Activated naive CD8-positive, alpha-beta T cell treated with anti-CD3 and anti-CD28 coated beads, Interleukin-2, amount 50 U/mL, for 24 hours (primary cell): Measurements from ENCODE around the gene DSPP.
"Not testable (repeated sequence)": the region's sequence is repeated elsewhere in the genome, so short reads cannot be mapped to it uniquely, and the experiment has no call there.

ENCODE experiments used
- ATAC-seq: fragments of 150-1000 bp; cut with Tn5 transposase; one replicate; pipeline ENCODE4 v1.10.0; 2021
- DNase-seq: peaks from one replicate; pipeline ENCODE4 v3.0.0; 2021
- H3K27ac Mint-ChIP-seq: one replicate; pipeline ENCODE4 v1.8.0; 2021; ENCODE audit warnings: mild to moderate bottlenecking, mixed read lengths
- H3K27me3 Mint-ChIP-seq: one replicate; pipeline ENCODE4 v1.8.0; 2021; ENCODE audit warnings: mixed read lengths
- H3K36me3 Mint-ChIP-seq: one replicate; pipeline ENCODE4 v1.8.0; 2021; ENCODE audit warnings: low read depth, mixed read lengths
- H3K4me1 Mint-ChIP-seq: one replicate; pipeline ENCODE4 v1.8.0; 2021; ENCODE audit warnings: mixed read lengths
- H3K4me3 Mint-ChIP-seq: one replicate; pipeline ENCODE4 v1.8.0; 2021; ENCODE audit warnings: mild to moderate bottlenecking, moderate library complexity, mixed read lengths
- H3K9me3 Mint-ChIP-seq: one replicate; pipeline ENCODE4 v1.8.0; 2021; ENCODE audit warnings: mixed read lengths

DSPP gene

DNA sequence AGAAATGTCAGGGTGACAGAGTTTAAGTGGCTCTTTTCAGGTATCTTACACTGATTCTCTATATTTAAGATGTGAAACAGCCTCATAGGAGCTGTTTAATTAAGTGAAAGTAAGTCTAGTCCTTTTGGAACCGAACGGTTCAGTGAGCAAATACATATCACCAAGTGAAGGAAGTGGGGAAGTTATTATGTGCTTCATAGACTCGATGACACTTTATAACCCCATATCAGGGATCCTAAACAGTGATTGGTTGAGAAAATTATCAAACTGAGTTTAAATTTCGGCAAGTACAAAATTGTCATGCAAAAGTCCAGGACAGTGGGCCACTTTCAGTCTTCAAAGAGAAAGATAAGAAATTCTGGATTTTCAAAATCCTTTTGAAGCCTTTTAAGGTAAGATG, at the start of gene DSPP:
Gene DSPP (plus strand): TSS at position 301 of the 400 bp plus-strand sequence. CDS start 2,380 bp downstream, outside the sequence.
- Mint-ChIP-seq H3K9me3 (no peaks in the 10 kb centered on the region), H3K27ac (no peak within 1 kb of the TSS)

DNA sequence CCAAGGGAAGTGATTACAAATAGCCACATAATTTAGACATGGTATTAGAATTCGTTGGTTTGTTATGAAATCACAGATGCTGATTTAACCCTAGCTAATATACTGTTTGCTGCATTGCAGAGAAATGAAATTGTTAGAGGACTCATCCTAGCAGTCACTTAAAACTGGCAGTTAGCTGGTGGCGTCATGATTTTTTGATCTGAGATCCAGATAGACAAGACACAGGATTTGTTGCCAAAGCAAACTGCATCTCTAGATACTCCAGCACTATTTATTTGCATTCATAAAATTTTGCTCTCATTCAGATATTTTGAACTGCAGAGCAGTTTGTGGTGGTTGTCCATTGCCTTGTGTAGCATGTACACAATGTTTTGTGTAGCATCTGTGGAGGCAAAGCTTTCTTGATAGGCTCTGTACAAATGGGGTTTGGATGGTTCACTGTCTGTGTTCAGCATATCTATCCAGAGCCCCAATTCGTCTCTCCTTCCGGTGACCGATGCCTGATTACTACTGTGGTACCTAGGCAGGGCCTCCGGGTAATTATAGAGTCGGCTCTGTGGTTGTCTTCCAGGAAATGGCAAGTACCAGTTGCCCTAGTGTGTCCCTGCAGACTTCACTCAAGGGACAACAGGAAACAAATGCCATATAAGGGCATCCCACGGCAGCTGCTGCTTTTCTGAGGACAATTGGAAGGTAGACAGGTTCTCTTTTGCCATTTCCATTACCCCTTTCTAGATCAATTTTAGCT, 49.1 kb upstream of the DSPP start:
- Mint-ChIP-seq H3K4me3 (peak overlapping the region; percentile 6), H3K27me3 (no peaks in the 10 kb centered on the region), H3K4me1 (peaks cover 16% of the 10 kb centered on the region), H3K27ac (no peak overlapping the region), H3K9me3 (peaks cover 3% of the 10 kb centered on the region), H3K36me3 (no peaks in the 10 kb centered on the region)
- peak; percentile 32 for DNase-seq
- peak; percentile 97 for ATAC-seq

More for the DNA sequence above, at the start of gene DSPP:
- Mint-ChIP-seq H3K27me3 (no peaks in the 10 kb centered on the region), H3K36me3 (no peaks in the 10 kb centered on the region), H3K4me1 (no peaks in the 10 kb centered on the region), H3K4me3 (no peak within 1 kb of the TSS)
- DNase-seq (no peak), ATAC-seq (no peak)

DNA sequence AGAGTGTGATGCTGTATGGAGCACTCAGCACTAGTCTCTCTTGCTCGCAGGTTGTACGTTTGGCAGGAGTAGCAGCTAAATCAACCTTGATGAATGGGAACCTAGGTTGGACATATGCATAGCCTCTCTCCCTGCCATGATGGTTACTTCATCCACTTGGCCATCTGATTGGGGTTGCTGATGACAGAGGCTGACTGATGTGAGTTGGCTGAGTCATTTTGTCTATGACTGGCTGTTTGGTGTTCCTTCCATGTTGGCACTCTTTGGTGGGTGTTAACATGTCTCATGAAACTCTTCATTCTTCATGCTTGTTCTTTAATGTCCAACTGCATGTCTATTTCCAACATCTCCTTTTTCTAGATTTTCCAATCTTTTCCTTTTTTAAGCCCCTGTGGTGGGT, 47.5 kb upstream of the DSPP start:
- Mint-ChIP-seq H3K27ac (no peak overlapping the region), H3K4me3 (no peak overlapping the region)
- ATAC-seq = no peak

DNA sequence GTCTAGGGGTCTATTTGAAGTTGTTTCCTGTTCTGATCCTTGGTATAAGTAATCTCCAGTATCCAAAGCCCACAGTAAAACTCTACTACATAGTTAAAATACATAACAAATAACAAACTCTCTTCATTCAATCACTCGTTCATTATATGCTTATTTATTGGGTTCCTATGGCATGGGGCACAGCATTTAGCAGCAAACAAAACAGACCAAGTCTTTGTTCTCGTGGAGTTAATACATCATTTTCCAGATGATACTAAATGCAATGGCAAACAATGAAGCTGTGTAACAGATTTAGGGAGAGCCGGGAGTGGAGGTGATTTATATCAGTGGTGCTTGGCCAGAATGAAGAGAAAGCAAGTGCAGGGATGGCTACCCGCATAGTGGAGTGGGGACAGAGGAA, 42.6 kb upstream of the DSPP start:
- Mint-ChIP-seq H3K27ac (no peak overlapping the region), H3K36me3 (no peaks in the 10 kb centered on the region), H3K9me3 (no peaks in the 10 kb centered on the region), H3K27me3 (no peaks in the 10 kb centered on the region), H3K4me1 (peaks cover 1% of the 10 kb centered on the region), H3K4me3 (no peak overlapping the region)
- no peak for DNase-seq
- ATAC-seq = no peak

More for the DNA sequence above, 47.5 kb upstream of the DSPP start:
- DNase-seq = no peak
- H3K9me3 Mint-ChIP-seq = no peaks in the 10 kb centered on the region
- H3K27me3 Mint-ChIP-seq = no peaks in the 10 kb centered on the region
- no peaks in the 10 kb centered on the region for H3K36me3 Mint-ChIP-seq
- peaks cover 16% of the 10 kb centered on the region for H3K4me1 Mint-ChIP-seq

DNA sequence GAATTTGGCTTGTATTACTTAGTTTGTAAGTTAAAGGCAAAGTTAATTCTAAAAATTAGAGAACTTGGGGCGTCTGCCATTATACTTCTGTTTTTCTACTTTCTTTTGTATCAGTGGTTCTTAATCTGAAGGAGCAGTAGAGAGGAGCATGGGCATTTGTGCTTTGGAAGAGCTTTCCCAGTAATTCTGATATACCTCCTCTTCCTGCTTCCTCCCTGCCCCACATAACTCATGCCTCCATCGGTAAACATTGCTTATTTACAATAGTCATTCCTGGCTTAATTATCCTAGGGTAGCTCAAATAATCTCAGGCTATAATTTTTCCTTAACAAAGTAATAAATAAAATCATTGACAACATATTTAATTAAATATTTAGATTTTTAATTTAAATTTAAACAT, 42.1 kb upstream of the DSPP start:
- no peaks in the 10 kb centered on the region for H3K9me3 Mint-ChIP-seq
- no peak overlapping the region for H3K4me3 Mint-ChIP-seq
- ATAC-seq (no peak), DNase-seq (no peak)
- H3K4me1 Mint-ChIP-seq = peaks cover 2% of the 10 kb centered on the region
- H3K27me3 Mint-ChIP-seq = no peaks in the 10 kb centered on the region
- H3K36me3 Mint-ChIP-seq = no peaks in the 10 kb centered on the region
- H3K27ac Mint-ChIP-seq = no peak overlapping the region

DNA sequence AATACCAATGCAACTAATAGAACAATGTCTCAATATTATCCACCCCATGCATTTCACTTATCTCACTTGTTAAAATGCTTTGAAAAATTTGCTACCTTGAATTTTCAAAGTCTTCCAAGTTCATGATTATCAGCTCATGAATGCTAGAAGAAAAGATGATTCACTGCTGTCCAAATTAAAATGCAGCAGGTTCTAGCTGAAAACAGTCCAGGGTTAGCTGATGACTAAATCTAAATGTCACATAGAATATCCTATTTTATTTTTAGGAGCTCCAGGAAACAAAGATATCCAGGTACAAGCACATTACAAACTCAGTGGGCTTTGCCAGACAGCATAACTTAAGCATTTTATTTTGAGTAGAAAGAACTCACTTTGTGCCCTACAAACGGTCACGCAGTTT, 41.1 kb upstream of the DSPP start:
- Mint-ChIP-seq H3K27ac (no peak overlapping the region), H3K4me3 (no peak overlapping the region), H3K27me3 (no peaks in the 10 kb centered on the region), H3K36me3 (no peaks in the 10 kb centered on the region), H3K4me1 (peaks cover 2% of the 10 kb centered on the region), H3K9me3 (no peaks in the 10 kb centered on the region)
- DNase-seq (no peak), ATAC-seq (no peak)

DNA sequence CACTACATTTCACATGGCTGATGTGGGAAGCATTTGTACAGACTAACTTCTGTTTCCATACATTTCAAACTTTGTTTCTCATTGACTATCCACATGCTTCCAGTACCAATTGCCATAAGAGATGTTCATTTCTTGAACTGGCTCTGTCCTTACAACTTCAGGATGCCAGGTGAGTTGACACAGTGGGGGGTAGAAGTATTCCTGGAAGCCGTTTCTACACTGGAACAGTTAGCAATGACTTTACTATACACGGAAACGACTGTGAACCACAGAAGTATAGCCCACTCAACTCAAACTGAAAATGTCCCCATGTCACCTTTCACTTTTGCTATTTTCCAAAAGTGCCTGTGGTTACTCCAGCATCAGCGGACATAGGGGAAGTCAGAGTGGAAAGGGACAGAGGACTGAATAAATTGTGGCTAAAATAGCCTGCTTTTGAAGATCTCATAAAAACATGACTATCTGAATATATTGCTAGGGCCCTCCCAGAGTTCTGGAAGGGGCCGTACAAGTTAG, 38.0 kb upstream of the DSPP start:
- Mint-ChIP-seq H3K4me1 (peaks cover 2% of the 10 kb centered on the region), H3K27ac (no peak overlapping the region), H3K9me3 (no peaks in the 10 kb centered on the region), H3K4me3 (no peak overlapping the region), H3K36me3 (no peaks in the 10 kb centered on the region), H3K27me3 (peaks cover 3% of the 10 kb centered on the region)
- no peak for DNase-seq
- no peak for ATAC-seq

DNA sequence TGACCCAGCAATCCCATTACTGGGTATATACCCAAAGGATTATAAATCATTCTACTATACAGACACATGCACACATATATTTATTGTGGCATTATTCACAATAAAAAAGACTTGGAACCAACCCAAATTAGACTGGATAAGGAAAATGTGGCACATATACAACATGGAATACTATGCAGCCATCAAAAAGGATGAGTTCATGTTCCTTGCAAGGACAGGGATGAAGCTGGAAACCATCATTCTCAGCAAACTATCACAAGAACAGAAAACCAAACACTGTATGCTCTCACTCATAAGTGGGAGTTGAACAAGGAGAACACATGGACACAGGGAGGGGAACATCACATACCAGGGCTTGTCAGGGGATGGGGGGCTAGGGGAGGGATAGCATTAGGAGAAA, 34.0 kb upstream of the DSPP start:
- H3K9me3 Mint-ChIP-seq = not testable (repeated sequence)

DNA sequence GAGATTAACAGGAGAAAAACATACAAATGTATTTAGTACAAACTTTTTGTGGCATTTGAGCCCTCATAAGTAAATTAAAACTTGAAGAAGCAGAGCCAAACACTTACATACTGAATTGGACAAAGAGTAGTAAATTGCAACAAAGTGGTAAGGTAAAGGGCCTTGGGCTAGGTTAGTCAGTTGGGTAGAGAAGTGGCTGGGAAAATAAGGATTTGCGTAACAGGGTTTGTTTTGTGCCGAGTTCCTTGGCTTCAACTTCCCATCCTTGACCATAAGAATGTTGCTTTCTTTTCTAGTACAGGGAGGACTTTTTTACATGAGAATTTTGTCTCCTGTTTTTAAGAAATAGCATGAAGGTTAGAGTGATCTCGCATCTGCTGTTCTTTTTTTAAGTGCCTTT, 33.3 kb upstream of the DSPP start:
- H3K27me3 Mint-ChIP-seq = peaks cover 3% of the 10 kb centered on the region
- ATAC-seq (no peak), DNase-seq (no peak)
- H3K9me3 Mint-ChIP-seq = no peaks in the 10 kb centered on the region
- H3K4me3 Mint-ChIP-seq = no peak overlapping the region
- no peaks in the 10 kb centered on the region for H3K36me3 Mint-ChIP-seq
- H3K27ac Mint-ChIP-seq = no peak overlapping the region
- H3K4me1 Mint-ChIP-seq = peaks cover 2% of the 10 kb centered on the region

More for the DNA sequence above, 34.0 kb upstream of the DSPP start:
- H3K36me3 Mint-ChIP-seq, DNase-seq, H3K27me3 Mint-ChIP-seq, ATAC-seq, H3K4me3 Mint-ChIP-seq, H3K27ac Mint-ChIP-seq, H3K4me1 Mint-ChIP-seq: not testable (repeated sequence)

DNA sequence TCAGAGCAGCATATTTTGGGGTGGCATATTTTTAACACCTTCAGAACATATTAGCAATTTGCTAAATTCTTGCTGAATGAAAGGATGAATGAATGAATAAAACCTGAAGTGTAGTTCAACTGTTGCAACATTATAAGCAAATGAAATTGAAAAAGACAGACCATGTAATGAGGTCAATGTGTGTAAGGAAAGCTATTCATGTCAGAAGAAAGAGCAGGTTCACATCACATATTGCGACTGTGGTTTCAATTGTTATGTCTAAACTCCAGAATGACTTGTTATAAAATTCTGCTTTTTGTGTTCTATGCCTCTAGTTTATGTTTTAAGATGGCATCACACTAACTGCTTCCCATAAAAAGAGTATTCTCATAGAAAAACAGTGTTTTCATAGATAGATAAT, 32.9 kb upstream of the DSPP start:
- Mint-ChIP-seq H3K4me1 (peaks cover 2% of the 10 kb centered on the region), H3K36me3 (no peaks in the 10 kb centered on the region), H3K27me3 (peaks cover 3% of the 10 kb centered on the region), H3K4me3 (no peak overlapping the region), H3K27ac (no peak overlapping the region), H3K9me3 (no peaks in the 10 kb centered on the region)
- no peak for DNase-seq
- no peak for ATAC-seq

DNA sequence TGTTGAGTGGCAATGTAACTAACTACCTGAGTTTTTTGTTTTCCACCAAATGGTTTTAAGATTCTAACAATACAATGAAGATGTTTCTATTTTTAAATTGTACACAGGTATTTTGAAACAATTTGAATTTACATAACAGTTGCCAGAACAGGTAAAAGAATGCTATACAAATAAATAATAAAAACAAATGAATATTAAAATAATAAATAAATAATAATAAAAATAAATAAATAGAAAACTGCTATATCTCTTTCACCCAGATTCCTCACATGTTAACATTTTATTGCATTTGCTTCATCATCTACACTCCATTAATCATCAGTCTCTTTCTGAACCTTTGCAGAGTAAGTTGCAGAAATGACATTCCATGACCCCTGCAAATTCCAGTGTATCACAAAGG, 32.3 kb upstream of the DSPP start:
- DNase-seq (no peak), ATAC-seq (no peak)
- Mint-ChIP-seq H3K4me3 (no peak overlapping the region), H3K27me3 (peaks cover 3% of the 10 kb centered on the region), H3K4me1 (no peaks in the 10 kb centered on the region), H3K36me3 (no peaks in the 10 kb centered on the region), H3K27ac (no peak overlapping the region), H3K9me3 (no peaks in the 10 kb centered on the region)

DNA sequence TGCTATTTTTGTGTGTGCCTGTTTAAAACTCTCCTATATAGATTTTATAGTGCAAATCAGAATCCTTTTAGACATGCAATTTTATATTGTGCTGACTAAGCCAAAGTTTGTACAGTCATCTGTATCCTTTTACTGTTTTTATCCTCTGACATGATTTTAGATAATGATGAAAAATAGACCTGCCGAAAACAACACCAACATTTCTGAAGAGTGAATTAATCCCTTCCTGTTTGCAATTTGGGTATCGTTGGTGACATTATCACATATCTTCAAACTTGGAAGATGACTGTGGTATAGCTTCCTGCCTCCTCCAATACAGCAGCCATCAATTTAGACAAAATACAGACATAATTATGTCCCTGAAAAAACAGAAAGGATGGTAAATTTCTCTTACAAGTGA, 28.9 kb upstream of the DSPP start:
- Mint-ChIP-seq H3K27me3 (peaks cover under 1% of the 10 kb centered on the region), H3K4me3 (no peak overlapping the region), H3K36me3 (no peaks in the 10 kb centered on the region)

DNA sequence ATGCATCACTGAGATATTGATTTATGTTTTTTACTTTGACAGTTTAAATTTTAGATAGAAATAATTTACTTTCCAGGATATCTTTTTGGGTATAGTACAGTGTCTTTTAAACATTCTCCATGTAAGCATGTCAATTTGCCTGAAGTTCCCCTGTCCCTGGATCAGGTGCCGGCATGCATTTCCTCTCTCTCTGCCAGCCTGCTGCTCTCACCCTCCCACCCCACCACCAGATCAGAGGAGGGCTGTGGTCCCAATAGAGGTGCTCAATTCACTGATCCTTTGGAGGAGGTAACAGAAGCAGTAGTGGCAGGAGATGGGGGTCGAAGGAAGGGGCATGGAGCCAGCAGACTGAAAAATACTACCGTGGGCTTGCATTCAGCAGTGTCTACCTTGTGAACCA, 28.3 kb upstream of the DSPP start:
- Mint-ChIP-seq H3K4me3 (no peak overlapping the region), H3K27ac (no peak overlapping the region), H3K27me3 (no peaks in the 10 kb centered on the region), H3K9me3 (no peaks in the 10 kb centered on the region), H3K36me3 (no peaks in the 10 kb centered on the region), H3K4me1 (no peaks in the 10 kb centered on the region)
- DNase-seq = no peak
- ATAC-seq = no peak

More for the DNA sequence above, 28.9 kb upstream of the DSPP start:
- no peak overlapping the region for H3K27ac Mint-ChIP-seq
- DNase-seq (no peak), ATAC-seq (no peak)
- H3K4me1 Mint-ChIP-seq = no peaks in the 10 kb centered on the region
- H3K9me3 Mint-ChIP-seq = no peaks in the 10 kb centered on the region

DNA sequence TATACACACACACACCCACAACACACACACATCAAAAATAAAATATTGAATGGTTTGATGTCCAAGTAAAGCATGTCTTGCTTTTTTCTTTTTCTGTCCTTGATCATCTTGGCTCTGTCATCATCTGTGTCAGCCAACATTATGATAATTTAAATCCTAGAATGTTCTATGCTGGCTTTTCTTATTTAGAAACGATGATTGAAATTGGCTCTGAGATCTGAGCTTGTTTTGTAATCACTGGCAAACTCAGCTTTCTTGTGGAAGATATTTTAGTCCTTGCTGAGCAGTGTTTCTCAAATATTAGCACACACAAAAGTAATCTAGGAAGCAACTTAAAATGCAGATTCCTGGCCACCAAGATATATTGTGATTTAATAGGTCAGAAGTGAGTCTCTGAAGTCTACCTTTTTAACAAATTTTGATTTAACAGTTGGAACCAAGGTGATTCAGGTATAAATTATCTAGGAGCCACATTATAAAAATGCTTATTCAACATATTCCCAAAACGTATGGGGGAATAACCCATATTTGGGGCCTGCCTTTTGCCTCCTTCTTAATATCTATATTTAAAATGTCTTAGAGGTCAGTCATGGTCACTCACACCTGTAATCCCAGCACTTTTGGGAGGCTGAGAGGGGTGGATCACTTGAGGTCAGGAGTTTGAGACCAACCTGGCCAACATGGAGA, 24.0 kb upstream of the DSPP start:
- DNase-seq (no peak), ATAC-seq (no peak)
- no peak overlapping the region for H3K27ac Mint-ChIP-seq
- no peaks in the 10 kb centered on the region for H3K4me1 Mint-ChIP-seq
- no peak overlapping the region for H3K4me3 Mint-ChIP-seq
- H3K9me3 Mint-ChIP-seq = no peaks in the 10 kb centered on the region
- no peaks in the 10 kb centered on the region for H3K27me3 Mint-ChIP-seq
- H3K36me3 Mint-ChIP-seq = no peaks in the 10 kb centered on the region

DNA sequence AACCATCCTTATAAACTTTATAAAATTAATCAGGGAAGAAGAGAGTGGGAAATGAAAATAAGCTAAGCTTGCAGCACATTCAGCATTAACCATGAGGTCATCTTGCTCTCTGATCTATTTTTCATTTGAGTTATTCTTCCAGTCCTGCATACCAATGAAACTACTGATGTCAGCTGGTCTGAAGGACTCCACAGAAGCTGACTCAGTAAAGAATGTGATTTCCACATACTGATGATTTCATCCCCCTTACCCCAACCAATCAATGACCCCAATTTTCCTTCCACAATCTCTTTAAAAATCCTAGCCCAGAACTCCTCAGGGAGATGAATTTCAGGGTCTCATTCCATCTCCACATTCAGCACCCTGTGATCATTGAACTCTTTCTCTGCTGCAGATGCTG, 18.8 kb upstream of the DSPP start:
- H3K36me3 Mint-ChIP-seq = no peaks in the 10 kb centered on the region
- no peaks in the 10 kb centered on the region for H3K27me3 Mint-ChIP-seq
- ATAC-seq (no peak), DNase-seq (no peak)
- no peak overlapping the region for H3K4me3 Mint-ChIP-seq
- H3K9me3 Mint-ChIP-seq = no peaks in the 10 kb centered on the region
- no peaks in the 10 kb centered on the region for H3K4me1 Mint-ChIP-seq
- H3K27ac Mint-ChIP-seq = no peak overlapping the region
